ENCODE data around the gene FHL2. TPM values are rescaled to one million over a fixed set of nuclear protein-coding genes. Genes with fewer than 3 reads are reported as not detected.

The FHL2 gene
- total and polyA plus RNA-seq, 4 donors = 3.9 to 9.0 (median 6.5) TPM

- TF ChIP-seq FOXA2 (IDR thresholded peaks at IDR 0.05) = no peak
- TF ChIP-seq TAF1 (conservative IDR thresholded peaks at IDR 0.05) = no peak
- TF ChIP-seq REST (IDR thresholded peaks at IDR 0.05) = no peak
- TF ChIP-seq CTCF (IDR thresholded peaks at IDR 0.05; ENCODE audit: low read depth, low read length, missing input control) = no peak
- no peak for TF ChIP-seq JUND (IDR thresholded peaks at IDR 0.05)
- TF ChIP-seq SP1 (IDR thresholded peaks at IDR 0.05) = no peak
- TF ChIP-seq ZBTB33 (IDR thresholded peaks at IDR 0.05) = no peak
- TF ChIP-seq HNF4G (IDR thresholded peaks at IDR 0.05) = no peak
- no peak for TF ChIP-seq GABPA (IDR thresholded peaks at IDR 0.05 in 1 of 2, conservative IDR thresholded peaks at IDR 0.05 in 1 of 2)
- TF ChIP-seq NR2F2 (IDR thresholded peaks at IDR 0.05) = no peak
- TF ChIP-seq YY1 (IDR thresholded peaks at IDR 0.05) = no peak
- no peak overlapping the region for H3K27ac ChIP-seq (ENCODE audit: low read depth in 1 of 2, low read length in 2 of 2)
- 61% methylated on average over 4 of the region's 4 CpGs for WGBS
- H3K36me3 ChIP-seq (ENCODE audit: control insufficient read depth in 4 of 4, insufficient read depth in 3 of 4, low read depth in 1 of 4, low read length in 3 of 4) = no peaks in the 10 kb centered on the region
- H3K9ac ChIP-seq (ENCODE audit: low read depth in 1 of 2, low read length in 2 of 2) = no peak overlapping the region
- no peak for DNase-seq (ENCODE audit: low spot score)
- no peaks in the 10 kb centered on the region for H3K4me1 ChIP-seq (ENCODE audit: control insufficient read depth in 4 of 4, insufficient read depth in 4 of 4, low read length in 3 of 4)
- H3K27me3 ChIP-seq (ENCODE audit: control insufficient read depth in 4 of 4, insufficient read depth in 4 of 4, low read length in 3 of 4) = no peaks in the 10 kb centered on the region
- H3K4me3 ChIP-seq (ENCODE audit: low read depth in 1 of 3, low read length in 3 of 3) = no peak overlapping the region
- H3K9me3 ChIP-seq (ENCODE audit: control insufficient read depth in 4 of 4, low read length in 3 of 4) = no peaks in the 10 kb centered on the region
Measured at GRCh38 chr2:105410554-105410953, 11.7 kb upstream of the FHL2 start.

DNA sequence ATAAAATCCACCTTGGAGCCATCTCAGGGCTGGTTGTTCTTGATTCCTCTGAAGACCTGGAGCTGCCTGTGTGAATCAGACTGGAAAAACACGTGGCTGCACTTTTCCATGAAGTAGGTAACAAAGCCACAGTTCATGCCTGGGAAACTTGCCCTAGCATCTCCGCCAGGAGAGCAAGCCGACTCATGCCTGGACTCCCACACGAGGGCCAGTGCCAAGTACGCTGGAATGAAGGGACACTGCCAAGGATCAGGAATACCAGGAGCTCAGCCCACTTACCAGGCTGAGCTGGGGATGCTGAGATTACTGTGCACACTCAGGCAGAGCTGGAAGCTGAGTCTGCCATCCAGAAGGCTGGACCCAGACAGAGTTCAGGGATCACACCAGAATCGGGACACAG lies 10.9 kb upstream of the FHL2 start:
- Histone ChIP-seq H3K9ac (ENCODE audit: low read depth in 1 of 2, low read length in 2 of 2) (no peak overlapping the region), H3K27me3 (ENCODE audit: control insufficient read depth in 4 of 4, insufficient read depth in 4 of 4, low read length in 3 of 4) (no peaks in the 10 kb centered on the region), H3K27ac (ENCODE audit: low read depth in 1 of 2, low read length in 2 of 2) (no peak overlapping the region), H3K4me3 (ENCODE audit: low read depth in 1 of 3, low read length in 3 of 3) (no peak overlapping the region), H3K4me1 (ENCODE audit: control insufficient read depth in 4 of 4, insufficient read depth in 4 of 4, low read length in 3 of 4) (no peaks in the 10 kb centered on the region), H3K9me3 (ENCODE audit: control insufficient read depth in 4 of 4, low read length in 3 of 4) (no peaks in the 10 kb centered on the region), H3K36me3 (ENCODE audit: control insufficient read depth in 4 of 4, insufficient read depth in 3 of 4, low read depth in 1 of 4, low read length in 3 of 4) (no peaks in the 10 kb centered on the region)
- no peak for DNase-seq (ENCODE audit: low spot score)
- 21% methylated on average over 6 of the region's 6 CpGs for WGBS
- TF ChIP-seq YY1 (IDR thresholded peaks at IDR 0.05) (peak; percentile 63), CTCF (IDR thresholded peaks at IDR 0.05; ENCODE audit: low read depth, low read length, missing input control) (no peak), ZBTB33 (IDR thresholded peaks at IDR 0.05) (peak; percentile 64), RXRA (IDR thresholded peaks at IDR 0.05) (peak in 1 of 2 donors; percentile 93), SP1 (IDR thresholded peaks at IDR 0.05) (peak; percentile 16), TAF1 (conservative IDR thresholded peaks at IDR 0.05) (no peak), FOXA2 (IDR thresholded peaks at IDR 0.05) (no peak), NR2F2 (IDR thresholded peaks at IDR 0.05) (no peak), RAD21 (IDR thresholded peaks at IDR 0.05) (peak; percentile 28 to 57), HNF4A (conservative IDR thresholded peaks at IDR 0.05) (peak; percentile 35 to 87), EGR1 (IDR thresholded peaks at IDR 0.05; ENCODE audit: low read depth in 2 of 2) (peak in 1 of 2 donors; percentile 86), HNF4G (IDR thresholded peaks at IDR 0.05) (no peak), GABPA (IDR thresholded peaks at IDR 0.05 in 1 of 2, conservative IDR thresholded peaks at IDR 0.05 in 1 of 2) (no peak), JUND (IDR thresholded peaks at IDR 0.05) (peak in 1 of 2 donors; percentile 80), FOXA1 (IDR thresholded peaks at IDR 0.05) (no peak)
- TF ChIP-seq, protein P1, sequence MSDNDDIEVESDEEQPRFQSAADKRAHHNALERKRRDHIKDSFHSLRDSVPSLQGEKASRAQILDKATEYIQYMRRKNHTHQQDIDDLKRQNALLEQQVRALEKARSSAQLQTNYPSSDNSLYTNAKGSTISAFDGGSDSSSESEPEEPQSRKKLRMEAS (IDR thresholded peaks at IDR 0.05) = peak; percentile 90
- TF ChIP-seq, protein P2, sequence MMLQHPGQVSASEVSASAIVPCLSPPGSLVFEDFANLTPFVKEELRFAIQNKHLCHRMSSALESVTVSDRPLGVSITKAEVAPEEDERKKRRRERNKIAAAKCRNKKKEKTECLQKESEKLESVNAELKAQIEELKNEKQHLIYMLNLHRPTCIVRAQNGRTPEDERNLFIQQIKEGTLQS (IDR thresholded peaks at IDR 0.05) = no peak
